ENCODE data around the gene ANO4.

DNA sequence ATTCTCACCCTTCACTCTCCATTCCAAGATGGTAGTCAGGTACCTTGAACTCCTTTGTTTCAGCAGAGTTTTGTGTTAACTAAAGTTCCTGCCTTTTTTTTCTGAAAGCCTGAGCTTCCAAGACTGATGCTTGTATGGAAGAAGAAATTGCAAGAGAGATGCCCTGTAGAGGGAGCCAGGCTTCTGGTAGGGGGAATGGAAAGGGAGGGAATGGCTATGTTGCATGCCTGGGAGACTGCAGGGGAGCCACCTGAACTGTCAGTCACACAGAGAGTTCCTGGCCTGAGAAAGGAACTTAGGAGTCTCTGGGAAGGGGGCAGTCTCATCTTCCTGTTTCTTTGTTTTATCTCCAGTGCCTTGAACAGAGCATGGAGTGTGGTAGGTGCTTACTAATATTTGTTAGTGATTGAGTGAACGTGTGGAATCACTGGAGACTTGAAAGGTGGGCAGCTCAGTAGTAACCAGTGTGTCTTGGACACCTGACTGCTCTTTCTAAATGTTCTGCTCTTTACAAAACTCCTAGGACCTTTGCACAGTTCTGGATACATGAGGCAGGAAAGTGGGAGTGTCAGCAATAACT lies 132.2 kb downstream of the ANO4 start:
- TF ChIP-seq, protein P1, sequence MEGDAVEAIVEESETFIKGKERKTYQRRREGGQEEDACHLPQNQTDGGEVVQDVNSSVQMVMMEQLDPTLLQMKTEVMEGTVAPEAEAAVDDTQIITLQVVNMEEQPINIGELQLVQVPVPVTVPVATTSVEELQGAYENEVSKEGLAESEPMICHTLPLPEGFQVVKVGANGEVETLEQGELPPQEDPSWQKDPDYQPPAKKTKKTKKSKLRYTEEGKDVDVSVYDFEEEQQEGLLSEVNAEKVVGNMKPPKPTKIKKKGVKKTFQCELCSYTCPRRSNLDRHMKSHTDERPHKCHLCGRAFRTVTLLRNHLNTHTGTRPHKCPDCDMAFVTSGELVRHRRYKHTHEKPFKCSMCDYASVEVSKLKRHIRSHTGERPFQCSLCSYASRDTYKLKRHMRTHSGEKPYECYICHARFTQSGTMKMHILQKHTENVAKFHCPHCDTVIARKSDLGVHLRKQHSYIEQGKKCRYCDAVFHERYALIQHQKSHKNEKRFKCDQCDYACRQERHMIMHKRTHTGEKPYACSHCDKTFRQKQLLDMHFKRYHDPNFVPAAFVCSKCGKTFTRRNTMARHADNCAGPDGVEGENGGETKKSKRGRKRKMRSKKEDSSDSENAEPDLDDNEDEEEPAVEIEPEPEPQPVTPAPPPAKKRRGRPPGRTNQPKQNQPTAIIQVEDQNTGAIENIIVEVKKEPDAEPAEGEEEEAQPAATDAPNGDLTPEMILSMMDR (conservative IDR thresholded peaks at IDR 0.05; ENCODE audit: low read length): 0 out of 2 replicates have a peak, but pooled peaks have one; percentile 12
- TF ChIP-seq EZH2phosphoT487 (IDR thresholded peaks at IDR 0.05; ENCODE audit: borderline replicate concordance): no peak
